Left kidney (tissue), 2 donors: ENCODE data around the gene RAB3B. TPM values are rescaled to one million over a fixed set of nuclear protein-coding genes. Genes with fewer than 3 reads are reported as not detected.
"Not testable (repeated sequence)": the region's sequence is repeated elsewhere in the genome, so short reads cannot be mapped to it uniquely, and the experiment has no call there.

Source experiments
- DNase-seq: peaks from one replicate; pipeline ENCODE4 v3.0.0-alpha.2; 2013
- polyA plus RNA-seq: library from polyadenylated mRNA; unstranded; fragments of 120-200 nt; gene quantifications from one replicate; pipeline ENCODE4 v1.2.1, GENCODE V29; 2013; ENCODE audit not compliant: insufficient read length

The RAB3B gene
- polyA plus RNA-seq, 1 donor: 7.3 TPM

- DNase-seq: no peak
Measured at GRCh38 chr1:51920130-51920529, 70.4 kb downstream of the RAB3B start.

GRCh38 chr1:51919684-51920083 lies 70.8 kb downstream of the RAB3B start:
- DNase-seq: no peak

- no peak for DNase-seq
Measured at GRCh38 chr1:51916587-51917405, 73.7 kb downstream of the RAB3B start.

- no peak for DNase-seq
Measured at GRCh38 chr1:51915951-51916350, 74.5 kb downstream of the RAB3B start.

GRCh38 chr1:51912881-51913280 lies 77.6 kb downstream of the RAB3B start:
- DNase-seq: no peak

- peak; percentile 36 for DNase-seq
Measured at GRCh38 chr1:51910221-51911000, 80.1 kb downstream of the RAB3B start.

- no peak for DNase-seq
Measured at GRCh38 chr1:51908499-51908898, 82.0 kb downstream of the RAB3B start.

- no peak for DNase-seq
Measured at GRCh38 chr1:51907079-51907702, 83.3 kb downstream of the RAB3B start.

GRCh38 chr1:51906306-51907078 lies 84.0 kb downstream of the RAB3B start:
- no peak for DNase-seq

GRCh38 chr1:51902456-51902855 lies 88.0 kb downstream of the RAB3B start:
- DNase-seq: no peak

GRCh38 chr1:51901151-51901550 lies 89.3 kb downstream of the RAB3B start:
- DNase-seq: no peak

GRCh38 chr1:51899022-51899421 lies 91.5 kb downstream of the RAB3B start:
- DNase-seq: no peak

GRCh38 chr1:51898090-51898734 lies 92.3 kb downstream of the RAB3B start:
- no peak for DNase-seq

- DNase-seq: no peak
Measured at GRCh38 chr1:51897699-51898031, 92.8 kb downstream of the RAB3B start.

GRCh38 chr1:51894748-51895147 lies 95.8 kb downstream of the RAB3B start:
- not testable (repeated sequence) for DNase-seq

GRCh38 chr1:51878616-51879336 lies 111.7 kb downstream of the RAB3B start, which contains the start of gene NRDC:
Gene NRDC (minus strand): TSS chr1:51878727. CDS start chr1:51878615, 112 bp downstream.
- peak; percentile 100 for DNase-seq

GRCh38 chr1:51878308-51878615 lies 112.2 kb downstream of the RAB3B start:
- no peak for DNase-seq

GRCh38 chr1:51877434-51878307 lies 112.8 kb downstream of the RAB3B start:
- peak; percentile 30 for DNase-seq

GRCh38 chr1:51875836-51876235 lies 114.7 kb downstream of the RAB3B start:
- DNase-seq: no peak

- DNase-seq: no peak
Measured at GRCh38 chr1:51875291-51875772, 115.2 kb downstream of the RAB3B start.
